GM21447 (cell line): ENCODE data around the gene GNAO1.
A peak's percentile ranks its signal among the peaks of the same experiment; 100 is the strongest.

Experiments used
- ATAC-seq: cut with Tn5 transposase; IDR thresholded peaks from one replicate; pipeline ENCODE4 v1.9.1; 2021; ENCODE audit not compliant: unreplicated experiment

Gene GNAO1

GRCh38 chr16:56198006-56198754 is 6.9 kb downstream of the GNAO1 start:
- ATAC-seq = no peak

DNA sequence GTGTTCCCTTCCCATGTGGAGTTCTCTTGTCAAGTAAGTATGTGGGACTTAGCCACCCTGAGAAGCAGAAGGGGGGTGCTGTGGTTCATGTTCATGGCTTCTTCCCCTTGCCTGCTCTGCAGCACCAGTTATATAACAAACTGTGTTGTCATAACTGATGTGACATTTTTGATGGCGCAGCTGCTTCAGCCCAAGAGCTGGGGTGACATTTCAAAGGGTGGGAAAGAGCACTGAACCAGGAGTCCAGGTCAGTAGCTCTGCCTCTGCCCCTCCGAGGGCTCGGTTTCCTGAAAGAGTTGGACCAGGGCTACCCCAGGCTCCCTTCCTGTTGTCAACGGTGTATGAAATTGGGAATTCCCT is 7.4 kb downstream of the GNAO1 start:
- ATAC-seq = no peak

GRCh38 chr16:56199164-56199563 is 7.9 kb downstream of the GNAO1 start:
- peak; percentile 78 for ATAC-seq

GRCh38 chr16:56201030-56201429 is 9.7 kb downstream of the GNAO1 start:
- no peak for ATAC-seq

- no peak for ATAC-seq
Observed at GRCh38 chr16:56202036-56202435, 10.7 kb downstream of the GNAO1 start.

- ATAC-seq = no peak
Observed at GRCh38 chr16:56203052-56203451, 11.8 kb downstream of the GNAO1 start.

DNA sequence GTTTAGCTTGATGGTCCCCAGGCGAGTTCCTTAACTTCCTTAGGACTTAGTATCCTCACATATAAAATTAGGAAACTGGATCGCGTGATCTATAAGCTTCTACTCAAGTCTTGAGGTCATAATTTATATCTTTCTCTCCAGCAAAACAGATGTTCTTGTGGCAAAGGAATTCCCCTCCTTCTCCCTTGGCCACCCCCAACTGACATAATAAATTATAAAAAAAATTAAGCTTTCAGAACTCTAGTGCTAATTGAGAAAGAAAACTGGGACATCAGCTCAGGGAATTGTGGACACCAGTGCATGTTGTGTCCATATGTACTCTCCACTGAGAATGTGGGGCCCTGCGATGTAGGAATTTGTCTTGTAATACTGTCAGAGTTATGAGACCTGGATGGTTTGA is 13.5 kb downstream of the GNAO1 start:
- no peak for ATAC-seq

DNA sequence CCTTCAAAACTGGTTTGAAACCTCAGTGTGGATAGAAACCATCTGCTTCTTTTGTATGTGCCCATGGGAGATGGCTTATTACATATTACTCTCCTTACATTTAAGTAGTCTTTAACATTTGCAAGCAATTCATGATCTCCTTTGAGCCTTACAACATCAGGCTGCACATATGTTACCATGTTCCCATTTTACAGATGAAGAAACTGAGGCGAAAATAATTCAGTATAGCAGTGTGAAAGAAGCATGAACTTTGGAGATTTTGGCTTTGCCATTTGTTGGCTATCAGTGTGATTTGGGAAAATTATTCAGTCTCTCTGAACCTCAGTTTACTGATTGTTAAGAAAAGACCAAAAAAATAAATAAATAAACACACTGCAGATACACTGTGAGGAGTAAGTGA is 15.7 kb downstream of the GNAO1 start:
- ATAC-seq = no peak

DNA sequence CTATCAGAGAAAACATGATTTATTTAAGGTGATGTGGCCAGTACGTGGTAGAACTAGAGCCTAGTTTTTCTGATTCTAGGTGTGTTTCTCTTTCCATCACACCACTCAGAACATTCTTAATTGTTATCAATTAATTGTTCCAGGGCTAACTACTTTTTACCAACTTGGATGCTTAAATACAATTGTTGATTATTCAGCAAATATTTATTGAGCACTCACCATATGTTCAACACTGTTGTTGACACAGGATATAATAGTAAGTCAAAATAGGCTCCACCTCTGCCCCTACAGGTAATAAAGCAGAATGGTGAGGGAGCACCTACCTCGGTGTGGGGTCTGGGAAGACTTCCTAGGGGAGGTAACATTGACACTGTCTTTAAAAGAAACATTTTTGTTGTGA is 16.1 kb downstream of the GNAO1 start:
- no peak for ATAC-seq

DNA sequence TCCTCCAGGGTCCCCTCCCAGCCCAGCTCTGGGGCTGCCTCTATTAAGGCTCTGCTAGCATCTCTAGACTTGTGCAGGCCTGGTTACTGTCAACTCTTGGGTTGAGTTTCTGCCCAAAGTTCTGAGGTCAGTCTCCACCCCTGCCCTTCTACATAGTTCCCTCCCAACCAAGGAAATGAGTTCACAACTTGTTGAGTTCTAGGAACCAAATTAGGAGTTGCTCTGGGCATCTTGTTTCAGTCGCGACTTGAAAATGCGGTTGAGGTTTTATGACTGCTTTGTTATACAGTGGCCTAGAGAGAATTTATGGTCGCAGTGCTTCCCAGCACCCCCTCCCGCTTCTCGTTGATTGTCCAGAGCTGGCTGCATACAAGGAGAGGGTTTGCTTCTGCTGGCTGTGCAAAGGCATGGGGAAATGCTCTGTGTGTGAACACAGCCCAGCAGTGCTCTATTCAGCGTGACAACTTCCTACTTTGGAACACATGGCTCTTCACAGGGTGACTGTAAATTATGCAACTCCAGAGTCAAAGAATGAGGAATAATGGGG is 20.2 kb downstream of the GNAO1 start:
- ATAC-seq = no peak

DNA sequence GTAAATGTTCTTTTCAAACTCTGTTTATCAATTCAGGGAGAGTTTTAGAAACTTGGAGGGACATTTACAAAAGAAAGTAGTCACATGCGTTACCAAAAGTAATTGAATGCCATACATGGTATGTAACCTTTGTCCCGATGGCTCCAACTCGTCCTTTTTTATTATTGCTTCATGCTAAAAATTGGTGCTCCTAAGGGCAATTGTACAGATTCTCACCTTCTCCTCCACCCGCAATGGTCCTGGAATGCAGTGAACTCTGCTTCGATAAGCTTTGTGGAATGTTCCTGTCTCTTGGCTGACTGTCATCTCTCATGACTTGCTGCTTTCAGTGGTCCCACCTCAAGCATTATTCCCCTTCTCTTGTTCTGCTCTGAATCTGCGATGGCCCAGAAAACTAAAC is 20.9 kb downstream of the GNAO1 start:
- no peak for ATAC-seq

GRCh38 chr16:56221995-56222394 is 30.7 kb downstream of the GNAO1 start:
- no peak for ATAC-seq

DNA sequence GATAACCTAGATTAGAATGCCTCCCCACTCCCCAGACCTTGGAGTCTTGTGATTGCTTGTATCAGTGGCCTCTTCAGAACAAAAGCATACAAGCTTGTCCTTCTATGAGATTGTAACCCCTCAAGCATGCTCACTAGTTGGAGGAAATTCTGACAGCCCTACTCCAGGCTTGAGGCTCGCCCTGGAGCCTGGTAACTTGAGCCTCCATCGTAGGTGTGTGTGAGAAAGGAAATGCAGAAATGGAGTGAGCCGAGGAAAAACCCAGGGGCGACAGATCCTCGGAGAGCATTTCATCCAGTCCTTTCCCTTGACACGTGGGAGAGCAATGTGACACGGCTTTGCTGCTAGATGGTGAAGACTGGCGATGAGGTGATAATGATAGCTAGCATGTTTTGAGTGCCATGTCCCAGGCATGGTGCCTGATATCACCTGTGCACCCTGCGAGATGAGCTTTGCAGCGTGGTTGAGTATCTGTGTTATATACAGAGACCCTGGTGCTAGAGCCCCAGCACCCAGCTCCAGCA is 31.2 kb downstream of the GNAO1 start:
- no peak for ATAC-seq

- ATAC-seq = no peak
Observed at GRCh38 chr16:56225017-56225742, 33.9 kb downstream of the GNAO1 start.

GRCh38 chr16:56226187-56226586 is 34.9 kb downstream of the GNAO1 start:
- no peak for ATAC-seq

- ATAC-seq = no peak
Observed at GRCh38 chr16:56226845-56227525, 35.7 kb downstream of the GNAO1 start.

DNA sequence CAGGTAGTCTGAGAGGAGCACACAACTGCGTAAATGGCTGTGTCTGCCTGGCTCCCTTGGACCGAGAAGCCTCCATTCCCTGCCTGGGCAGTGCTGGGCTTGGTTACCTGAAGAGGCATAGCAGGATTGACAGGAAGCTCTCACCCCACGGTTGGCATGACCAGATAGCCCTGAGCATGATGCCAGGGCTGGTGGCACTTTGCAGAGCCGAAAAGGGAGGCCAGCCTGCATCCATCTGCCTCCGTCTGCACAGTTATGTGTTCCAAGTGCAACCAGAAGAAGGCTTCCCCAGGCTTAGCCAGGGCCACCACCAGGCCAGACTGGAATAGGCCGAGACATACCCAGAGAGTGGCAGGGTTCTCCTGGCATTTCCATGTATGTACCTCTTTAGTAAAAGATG is 36.6 kb downstream of the GNAO1 start:
- no peak for ATAC-seq

GRCh38 chr16:56228476-56228875 is 37.2 kb downstream of the GNAO1 start:
- no peak for ATAC-seq

DNA sequence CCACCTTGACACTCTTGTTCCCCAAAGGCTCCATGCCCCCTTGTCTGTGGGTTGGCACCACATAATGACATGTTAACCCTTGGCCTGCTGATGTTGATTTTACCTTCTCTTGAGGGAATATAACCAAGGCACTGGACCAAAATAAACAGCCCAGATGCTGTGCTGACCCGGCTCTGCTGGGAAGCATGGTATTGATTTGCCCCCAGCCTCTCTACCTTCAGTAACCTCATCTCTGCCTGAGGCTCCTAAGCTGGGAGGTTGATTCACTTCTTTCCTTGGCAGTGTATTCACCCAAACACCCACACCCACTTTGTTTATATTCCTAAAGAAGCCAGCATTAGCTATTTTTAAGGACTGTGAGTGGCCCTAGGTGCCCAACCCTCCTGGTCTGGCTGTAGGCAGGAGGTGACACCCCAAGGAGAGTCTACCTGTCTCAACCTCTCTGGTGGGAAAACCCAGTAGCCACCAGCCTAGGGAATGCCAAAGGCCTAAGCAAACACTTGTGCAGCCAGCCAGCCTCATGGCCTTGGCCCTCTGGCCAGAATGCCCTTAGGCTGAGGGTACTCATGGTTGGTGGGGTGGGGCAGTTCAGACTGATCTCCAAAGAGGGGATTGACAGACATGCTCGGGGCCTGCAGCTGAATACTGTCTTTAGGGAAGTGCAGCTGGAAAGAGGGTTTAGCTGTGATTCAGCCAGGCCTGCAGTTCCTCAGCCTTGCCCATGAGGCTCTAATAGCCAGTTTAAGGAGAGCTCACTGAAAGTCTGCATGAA is 42.7 kb downstream of the GNAO1 start:
- ATAC-seq = no peak

GRCh38 chr16:56234737-56235136 is 43.4 kb downstream of the GNAO1 start:
- ATAC-seq = no peak

DNA sequence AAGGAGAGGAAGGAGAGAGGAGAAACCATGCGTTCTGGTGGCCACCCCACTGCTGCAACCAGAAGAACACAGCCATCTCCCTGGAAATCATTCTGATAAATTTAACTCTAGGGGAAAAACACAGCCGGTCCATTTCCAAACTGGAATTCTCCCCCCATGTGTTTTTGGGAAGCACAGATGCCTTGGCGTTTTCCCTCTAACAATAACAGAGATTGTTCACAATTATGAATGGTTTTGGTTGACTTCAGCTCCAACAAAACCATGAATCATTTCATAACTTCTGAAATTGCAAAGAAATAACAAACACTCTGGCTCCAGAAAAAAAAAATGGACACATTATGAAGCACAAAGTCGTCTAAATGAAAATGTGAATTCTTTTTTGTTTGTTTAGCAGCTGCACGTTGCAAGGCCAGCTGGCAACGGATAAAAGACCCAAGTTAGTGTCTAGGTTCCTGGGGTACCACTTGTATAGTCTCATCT is 46.2 kb downstream of the GNAO1 start:
- no peak for ATAC-seq
